ENCODE data around the gene SPN. TPM values are rescaled to one million over a fixed set of nuclear protein-coding genes. Genes with fewer than 3 reads are reported as not detected.

Gene SPN
- total and polyA plus RNA-seq, 2 of the 4 experiments (the other 2 are of a cell fraction) = not detected

GRCh38 chr16:29662000-29662728 lies 883 bp upstream of the SPN start:
- Histone ChIP-seq H4K8ac (ENCODE audit: low read depth in 2 of 2, low read length in 2 of 2) (no peak overlapping the region), H2AFZ (replicated peaks; ENCODE audit: low read length, poor library complexity) (no peak overlapping the region), H3K36me3 (ENCODE audit: control insufficient read depth, insufficient read depth, low read length) (no peaks in the 10 kb centered on the region), H4K5ac (ENCODE audit: low read depth, low read length) (no peak overlapping the region), H2BK20ac (ENCODE audit: low read depth, low read length) (no peak overlapping the region), H3K79me1 (ENCODE audit: low read depth in 1 of 2, low read length in 2 of 2) (no peaks in the 10 kb centered on the region), H3K27ac (ENCODE audit: insufficient read depth, low read length) (no peak overlapping the region), H2BK15ac (ENCODE audit: low read depth, low read length) (no peak overlapping the region), H2BK5ac (ENCODE audit: low read depth, low read length, poor library complexity, severe bottlenecking) (no peak overlapping the region), H3K4ac (ENCODE audit: low read depth, low read length) (no peak overlapping the region), H3K9ac (ENCODE audit: low read depth, low read length) (no peak overlapping the region), H3K56ac (ENCODE audit: extremely low read depth, insufficient read depth, low read length) (no peak overlapping the region), H3K4me2 (ENCODE audit: low read depth, low read length) (no peak overlapping the region), H4K91ac (ENCODE audit: insufficient read depth, low read depth, low read length) (no peak overlapping the region), H3K27me3 (ENCODE audit: control insufficient read depth, insufficient read depth, low read length) (peaks cover 12% of the 10 kb centered on the region; the same call in 1 of the 2 replicates), H3K18ac (ENCODE audit: low read depth, low read length) (no peak overlapping the region), H3K14ac (replicated peaks; ENCODE audit: low read depth, low read length) (no peak overlapping the region), H3K23ac (ENCODE audit: low read depth, low read length) (no peak overlapping the region), H2AK9ac (replicated peaks; ENCODE audit: low read depth, low read length, poor library complexity) (no peak overlapping the region), H2BK120ac (ENCODE audit: low read depth, low read length) (no peak overlapping the region), H3K4me3 (ENCODE audit: insufficient read depth, low read depth, low read length) (no peak overlapping the region), H3K9me3 (ENCODE audit: control insufficient read depth, insufficient read depth, low read length) (no peaks in the 10 kb centered on the region), H2AK5ac (ENCODE audit: low read depth, low read length) (no peak overlapping the region), H3K9me1 (ENCODE audit: insufficient read depth, low read length) (no peaks in the 10 kb centered on the region), H3K4me1 (ENCODE audit: control insufficient read depth, insufficient read depth, low read length) (no peaks in the 10 kb centered on the region; the same call in 1 of the 2 replicates), H4K20me1 (ENCODE audit: insufficient read depth, low read length) (no peaks in the 10 kb centered on the region)
- ATAC-seq (ENCODE audit: low read depth) (no peak), DNase-seq (no peak)
- ChIA-PET CTCF (no interaction called here), POLR2A (ENCODE audit: unreplicated experiment) (no interaction called here)
- no peak for TF ChIP-seq RCOR1 (IDR thresholded peaks at IDR 0.05; ENCODE audit: insufficient replicate concordance, low read length)
- intact Hi-C loops (cut with micrococcal nuclease) = no loop called here
- WGBS, 2 experiments (ENCODE audit: extremely low coverage in 2 of 2, insufficient read length in 1 of 2) = 90% methylated on average over 5 of the region's 17 CpGs; no CpG with 5 or more reads in 1 of the 2 experiments
- in situ Hi-C loops (cut with MboI; ENCODE audit: low sequenced_read_pairs) = no loop called here
- dilution Hi-C loops (cut with HindIII; ENCODE audit: low sequenced_read_pairs, unreplicated experiment) = no loop called here
- BruUV-seq (replicated peaks) = no TSS peak

Data from IMR-90 (cell line).